ENCODE measurements around the gene ARHGAP23.
"Not testable (repeated sequence)": the region's sequence is repeated elsewhere in the genome, so short reads cannot be mapped to it uniquely, and the experiment has no call there.

Gene ARHGAP23

GRCh38 chr17:38491346-38492066, 63.2 kb downstream of the ARHGAP23 start:
- DNase-seq, result not testable (repeated sequence)

- peak; percentile 83 for DNase-seq
Observed at GRCh38 chr17:38492067-38493040, 64.1 kb downstream of the ARHGAP23 start.

- not testable (repeated sequence) for DNase-seq
Observed at GRCh38 chr17:38494152-38494551, 65.9 kb downstream of the ARHGAP23 start.

GRCh38 chr17:38497656-38498055, 69.4 kb downstream of the ARHGAP23 start:
- not testable (repeated sequence) for DNase-seq

- no peak for DNase-seq
Observed at GRCh38 chr17:38498353-38498752, 70.1 kb downstream of the ARHGAP23 start.

GRCh38 chr17:38499230-38499629, 71.0 kb downstream of the ARHGAP23 start:
- DNase-seq, result not testable (repeated sequence)

- not testable (repeated sequence) for DNase-seq
Observed at GRCh38 chr17:38501718-38502117, 73.5 kb downstream of the ARHGAP23 start.

GRCh38 chr17:38503286-38503913, 75.1 kb downstream of the ARHGAP23 start:
- not testable (repeated sequence) for DNase-seq

- DNase-seq, result no peak
Observed at GRCh38 chr17:38504216-38504615, 76.0 kb downstream of the ARHGAP23 start.

GRCh38 chr17:38507436-38507835, 79.2 kb downstream of the ARHGAP23 start:
- no peak for DNase-seq

- DNase-seq, result no peak
Observed at GRCh38 chr17:38507921-38508569, 79.8 kb downstream of the ARHGAP23 start.

- DNase-seq, result no peak
Observed at GRCh38 chr17:38508570-38508950, 80.3 kb downstream of the ARHGAP23 start.

- no peak for DNase-seq
Observed at GRCh38 chr17:38508954-38509771, 80.9 kb downstream of the ARHGAP23 start.

- DNase-seq, result no peak
Observed at GRCh38 chr17:38509772-38510420, 81.6 kb downstream of the ARHGAP23 start.

- no peak for DNase-seq
Observed at GRCh38 chr17:38510421-38511149, 82.3 kb downstream of the ARHGAP23 start.

- DNase-seq, result no peak
Observed at GRCh38 chr17:38511150-38512108, 83.2 kb downstream of the ARHGAP23 start.

GRCh38 chr17:38512473-38513058, 84.3 kb downstream of the ARHGAP23 start:
- no peak for DNase-seq

GRCh38 chr17:38526526-38526925, 98.3 kb downstream of the ARHGAP23 start:
- DNase-seq, result not testable (repeated sequence)

GRCh38 chr17:38528141-38528540, 99.9 kb downstream of the ARHGAP23 start:
- DNase-seq, result not testable (repeated sequence)
